Transverse colon (tissue), 4 donors: ENCODE data around the gene CTNND2. TPM values are rescaled to one million over a fixed set of nuclear protein-coding genes. Genes with fewer than 3 reads are reported as not detected.

ENCODE experiments used
- DNase-seq: peaks from one replicate; pipeline ENCODE4 v3.0.0-alpha.2; 2019
- H3K27ac ChIP-seq, 4 donors: fragments of 200-600 bp; sonication (generic); 2 replicates each; pipeline ENCODE4 v1.5.1; 2016 to 2018; ENCODE audit warnings: inconsistent platforms in 4 of 4
- H3K27me3 ChIP-seq: fragments of 200-600 bp; sonication (generic); 2 replicates; pipeline ENCODE4 v1.5.1; 2017; ENCODE audit warnings: inconsistent platforms
- H3K36me3 ChIP-seq, 4 donors: fragments of 200-600 bp; sonication (generic); 2 replicates each; pipeline ENCODE4 v1.5.1; 2017 to 2019; ENCODE audit warnings: inconsistent platforms in 4 of 4
- H3K4me1 ChIP-seq, 4 donors: fragments of 200-600 bp; sonication (generic); 2 replicates each; pipeline ENCODE4 v1.5.1; 2017 to 2020; ENCODE audit warnings: inconsistent platforms in 4 of 4
- H3K4me3 ChIP-seq, 4 donors: fragments of 200-600 bp; sonication (generic); 1 replicate in 1 of 4; 2 replicates in 3 of 4; pipeline versions ENCODE4 v1.5.1 to v1.6.1; 2017 to 2019; ENCODE audit warnings: inconsistent platforms in 4 of 4
- H3K9me3 ChIP-seq, 2 donors: fragments of 200-600 bp; sonication (generic); 2 replicates each; pipeline ENCODE4 v1.5.1; 2017 to 2019; ENCODE audit warnings: inconsistent platforms in 2 of 2
- CTCF ChIP-seq, 5 experiments: fragments of 200-600 bp in 3 of 5; fragments of 450-650 bp in 2 of 5; sonication (generic) in 3 of 5; IDR thresholded peaks; 1 replicate in 2 of 5; 2 replicates in 3 of 5; pipeline ENCODE4 v1.5.1; 2016 to 2017; ENCODE audit warnings: antibody characterized with exemption in 5 of 5, inconsistent platforms in 3 of 5, mild to moderate bottlenecking in 2 of 5, moderate library complexity in 1 of 5
- EP300 ChIP-seq: sonication (generic); formaldehyde crosslinking; IDR thresholded peaks from one replicate; pipeline ENCODE4 v1.6.1; 2017; ENCODE audit warnings: antibody characterized with exemption, low read depth
- POLR2A ChIP-seq: fragments of 450-650 bp; IDR thresholded peaks from one replicate; pipeline ENCODE4 v1.6.1; 2016; ENCODE audit warnings: antibody characterized with exemption, mild to moderate bottlenecking, moderate library complexity
- POLR2AphosphoS5 ChIP-seq, 3 donors: sonication (generic); formaldehyde crosslinking; IDR thresholded peaks; one replicate each; pipeline ENCODE4 v1.6.1; 2016; ENCODE audit warnings: antibody characterized with exemption in 3 of 3
- WGBS, 2 donors: methylation state at CpG; one replicate each; pipeline ENCODE4 v1.1.5; 2018; ENCODE audit warnings: low coverage in 1 of 2; 5-methylcytosine and 5-hydroxymethylcytosine counted together
- in situ Hi-C, 4 donors: fragments of 200-750 bp; cut with MboI; loops; one replicate each; pipeline versions ENCODE4 v1.15.0 to v1.15.1; 2017; ENCODE audit warnings: low sequenced_read_pairs in 3 of 4, low pct_ligation_motif_present in 1 of 4, low pct_unique_long_range_greater_than_20kb in 1 of 4
- intact Hi-C: fragments of 100-400 bp; cut with DNase I; formaldehyde crosslinking; loops from one replicate; pipeline ENCODE4 v1.15.1; 2023; ENCODE audit warnings: low total_unique reads
- total RNA-seq, 4 donors: library from RNA; depleted of rRNA; stranded (reverse); fragments of >200 nt; gene quantifications; one replicate each; pipeline ENCODE4 v1.1.0, GENCODE V29; 2016

The CTNND2 gene
- total RNA-seq, 4 donors from 2014 or later: 1.9 to 2.1 TPM; not detected in 2

GRCh38 chr5:11854936-11855335 lies 49.3 kb downstream of the CTNND2 start:
- no peaks in the 10 kb centered on the region for H3K9me3 ChIP-seq
- H3K4me1 ChIP-seq: no peaks in the 10 kb centered on the region
- intact Hi-C loops: no loop called here
- no peak overlapping the region for H3K27ac ChIP-seq
- H3K27me3 ChIP-seq: no peaks in the 10 kb centered on the region
- no peaks in the 10 kb centered on the region for H3K36me3 ChIP-seq
- TF ChIP-seq POLR2A: no peak
- TF ChIP-seq EP300: no peak
- no peak for TF ChIP-seq POLR2AphosphoS5 (IDR thresholded peaks at IDR 0.05)
- TF ChIP-seq CTCF (IDR thresholded peaks at IDR 0.05): no peak
- DNase-seq: no peak
- in situ Hi-C loops: no loop called here
- 78 to 85% methylated on average over 4 to 5 of the region's 5 CpGs for WGBS, 2 donors
- H3K4me3 ChIP-seq: no peak overlapping the region

- no peaks in the 10 kb centered on the region for H3K36me3 ChIP-seq
- no peaks in the 10 kb centered on the region for H3K9me3 ChIP-seq
- in situ Hi-C loops (no loop called here), intact Hi-C loops (no loop called here)
- H3K4me1 ChIP-seq: no peaks in the 10 kb centered on the region
- no peak for DNase-seq
- H3K27ac ChIP-seq: no peak overlapping the region
- H3K4me3 ChIP-seq: no peak overlapping the region
- TF ChIP-seq EP300 (no peak), CTCF (IDR thresholded peaks at IDR 0.05) (no peak), POLR2A (no peak), POLR2AphosphoS5 (IDR thresholded peaks at IDR 0.05) (no peak)
- H3K27me3 ChIP-seq: no peaks in the 10 kb centered on the region
- 61 to 73% methylated on average over 8 to 10 of the region's 10 CpGs for WGBS, 2 donors
Observed at GRCh38 chr5:11853796-11854195, 50.5 kb downstream of the CTNND2 start.

GRCh38 chr5:11853140-11853539 lies 51.1 kb downstream of the CTNND2 start:
- Histone ChIP-seq H3K4me3 (no peak overlapping the region), H3K9me3 (no peaks in the 10 kb centered on the region), H3K36me3 (no peaks in the 10 kb centered on the region), H3K27ac (no peak overlapping the region), H3K4me1 (no peaks in the 10 kb centered on the region), H3K27me3 (no peaks in the 10 kb centered on the region)
- in situ Hi-C loops: no loop called here
- intact Hi-C loops: no loop called here
- TF ChIP-seq CTCF (IDR thresholded peaks at IDR 0.05) (no peak), EP300 (no peak), POLR2A (no peak), POLR2AphosphoS5 (IDR thresholded peaks at IDR 0.05) (no peak)
- DNase-seq: no peak

- Histone ChIP-seq H3K36me3 (no peaks in the 10 kb centered on the region), H3K4me1 (no peaks in the 10 kb centered on the region), H3K27me3 (no peaks in the 10 kb centered on the region), H3K4me3 (no peak overlapping the region), H3K9me3 (no peaks in the 10 kb centered on the region), H3K27ac (no peak overlapping the region)
- TF ChIP-seq POLR2AphosphoS5 (IDR thresholded peaks at IDR 0.05) (no peak), CTCF (IDR thresholded peaks at IDR 0.05) (no peak), EP300 (no peak), POLR2A (no peak)
- no peak for DNase-seq
- intact Hi-C loops: no loop called here
- 59 to 73% methylated on average over 1 of the region's 1 CpG for WGBS, 2 donors
- in situ Hi-C loops: no loop called here
Observed at GRCh38 chr5:11852717-11853087, 51.5 kb downstream of the CTNND2 start.
